CD4-positive, alpha-beta T cell (primary cell): Measurements from ENCODE around the gene ATP4A. TPM values are rescaled to one million over a fixed set of nuclear protein-coding genes. Genes with fewer than 3 reads are reported as not detected.

Experiments used
- ATAC-seq: fragments of 200-7000 bp; cut with Tn5 transposase; one replicate; pipeline ENCODE4 v1.10.0; 2022; ENCODE audit warnings: mild to moderate bottlenecking; ENCODE audit not compliant: poor library complexity
- CTCF ChIA-PET: fragments of 350-600 bp; sonication (Branson Sonifier 250); formaldehyde crosslinking; loops from one replicate; lab custom pipeline; 2021; ENCODE audit warnings: antibody characterized with exemption, inconsistent platforms; lab: Charles Lee
- POLR2A ChIA-PET: fragments of 350-600 bp; sonication (Branson Sonifier 250); formaldehyde crosslinking; loops from one replicate; lab custom pipeline; 2021; ENCODE audit warnings: antibody characterized with exemption, inconsistent platforms; lab: Charles Lee
- DNase-seq, 14 experiments: peaks; one replicate each; pipeline ENCODE4 v3.0.0-alpha.2; 2013 to 2020; ENCODE audit warnings: mixed read lengths in 2 of 14
- H3K27ac ChIP-seq, 2 donors: one replicate each; pipeline versions ENCODE4 v1.5.1 to v1.7.0; 2013; ENCODE audit warnings: low read length in 2 of 2, low read depth in 1 of 2, mild to moderate bottlenecking in 1 of 2
- H3K27me3 ChIP-seq, 2 experiments: 1 replicate in 1 of 2; 2 replicates in 1 of 2; pipeline versions ENCODE4 v1.6.1 to v1.7.0; 2013; ENCODE audit warnings: low read length in 2 of 2, control low read depth in 1 of 2, mild to moderate bottlenecking in 1 of 2, moderate library complexity in 1 of 2; ENCODE audit not compliant: insufficient read depth in 2 of 2, control insufficient read depth in 1 of 2
- H3K36me3 ChIP-seq: one replicate; pipeline ENCODE4 v1.6.1; 2013; ENCODE audit warnings: low read length, control low read depth; ENCODE audit not compliant: insufficient read depth
- H3K4me1 ChIP-seq: one replicate; pipeline ENCODE4 v1.6.1; 2013; ENCODE audit warnings: low read length, control low read depth; ENCODE audit not compliant: insufficient read depth
- H3K4me3 ChIP-seq: one replicate; pipeline ENCODE4 v1.5.1; 2013; ENCODE audit warnings: mild to moderate bottlenecking, low read length, moderate library complexity
- H3K9me3 ChIP-seq, 2 experiments: 1 replicate in 1 of 2; 2 replicates in 1 of 2; pipeline versions ENCODE4 v1.6.1 to v1.7.0; 2013; ENCODE audit warnings: low read length in 2 of 2, mild to moderate bottlenecking in 2 of 2, control low read depth in 1 of 2, moderate library complexity in 1 of 2; ENCODE audit not compliant: control insufficient read depth in 1 of 2, insufficient read depth in 1 of 2
- H3K27ac Mint-ChIP-seq: one replicate; pipeline ENCODE4 v1.8.0; 2020; ENCODE audit warnings: mixed read lengths
- H3K27me3 Mint-ChIP-seq: one replicate; pipeline ENCODE4 v1.8.0; 2021; ENCODE audit warnings: mixed read lengths
- H3K36me3 Mint-ChIP-seq: one replicate; pipeline ENCODE4 v1.8.0; 2021; ENCODE audit warnings: low read depth, mixed read lengths
- H3K4me1 Mint-ChIP-seq: one replicate; pipeline ENCODE4 v1.8.0; 2021; ENCODE audit warnings: low read depth, mixed read lengths
- H3K4me3 Mint-ChIP-seq: one replicate; pipeline ENCODE4 v1.8.0; 2020; ENCODE audit warnings: mild to moderate bottlenecking, mixed read lengths
- H3K9me3 Mint-ChIP-seq: one replicate; pipeline ENCODE4 v1.8.0; 2020; ENCODE audit warnings: mixed read lengths
- intact Hi-C, 2 experiments: fragments of 100-400 bp; cut with DNase I in 1 of 2; cut with micrococcal nuclease in 1 of 2; formaldehyde crosslinking; loops; one replicate each; pipeline versions ENCODE4 v1.15.1 to v1.9.0; 2023 to 2025; cut with DNase I, micrococcal nuclease
- total RNA-seq, 174 experiments: library from RNA in 2 of 174; stranded (reverse) in 2 of 174; gene quantifications; one replicate each; pipeline ENCODE4 v1.2.3 and lab custom pipeline; 2021 to 2026
- TF ChIP-seq, protein P1 (sequence below): fragments of 200-600 bp; IDR thresholded peaks from one replicate; pipeline ENCODE4 v1.8.0; 2022; ENCODE audit warnings: antibody characterized with exemption, mild to moderate bottlenecking

ATP4A gene
- total RNA-seq, 2 experiments from 2014 or later: not detected

DNA sequence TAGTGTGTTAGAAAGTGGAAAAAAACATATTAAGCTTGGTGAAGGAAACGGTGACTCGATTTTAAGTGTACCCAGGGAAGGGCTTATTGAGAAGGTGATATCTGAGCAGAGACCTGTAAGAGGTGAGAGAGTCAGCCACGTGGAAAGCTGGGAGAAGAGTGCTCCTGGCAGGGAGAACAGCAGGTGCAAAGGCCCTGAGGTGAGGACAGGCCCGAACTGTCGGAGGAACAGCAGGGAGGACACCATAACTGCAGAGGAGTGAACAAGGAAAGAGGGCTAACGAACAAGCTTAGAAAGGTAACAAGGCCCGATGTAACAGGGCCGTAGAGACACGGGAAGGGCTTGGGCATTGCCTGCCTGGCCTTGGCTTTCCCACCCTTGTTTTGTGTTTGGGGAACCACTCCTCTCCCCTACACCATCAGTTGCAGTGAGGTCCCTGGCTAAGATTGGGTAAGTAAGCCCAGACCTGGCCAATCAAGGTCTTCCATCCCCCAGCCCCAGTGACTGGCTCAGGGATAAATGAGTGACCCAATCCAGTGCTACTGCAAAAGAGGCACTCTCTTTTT, 7.3 kb downstream of the ATP4A start:
- Histone ChIP-seq H3K4me3 (no peak overlapping the region), H3K27ac (no peak overlapping the region), H3K36me3 (no peaks in the 10 kb centered on the region), H3K4me1 (peaks cover 17% of the 10 kb centered on the region), H3K27me3 (peaks cover 15% of the 10 kb centered on the region in 2 experiments), H3K9me3 (peaks cover 0 to 9% of the 10 kb centered on the region in 2 experiments)
- H3K27ac Mint-ChIP-seq: no peak overlapping the region
- peaks cover 40% of the 10 kb centered on the region for H3K27me3 Mint-ChIP-seq
- CTCF ChIA-PET: no interaction called here
- H3K4me3 Mint-ChIP-seq: peak overlapping the region; percentile 9
- DNase-seq (peak in 1 of 14 experiments; percentile 6), ATAC-seq (no peak)
- intact Hi-C loops: no loop called here
- POLR2A ChIA-PET: no interaction called here
- H3K9me3 Mint-ChIP-seq: no peaks in the 10 kb centered on the region
- H3K36me3 Mint-ChIP-seq: no peaks in the 10 kb centered on the region
- peaks cover 15% of the 10 kb centered on the region for H3K4me1 Mint-ChIP-seq
- TF ChIP-seq, protein P1, sequence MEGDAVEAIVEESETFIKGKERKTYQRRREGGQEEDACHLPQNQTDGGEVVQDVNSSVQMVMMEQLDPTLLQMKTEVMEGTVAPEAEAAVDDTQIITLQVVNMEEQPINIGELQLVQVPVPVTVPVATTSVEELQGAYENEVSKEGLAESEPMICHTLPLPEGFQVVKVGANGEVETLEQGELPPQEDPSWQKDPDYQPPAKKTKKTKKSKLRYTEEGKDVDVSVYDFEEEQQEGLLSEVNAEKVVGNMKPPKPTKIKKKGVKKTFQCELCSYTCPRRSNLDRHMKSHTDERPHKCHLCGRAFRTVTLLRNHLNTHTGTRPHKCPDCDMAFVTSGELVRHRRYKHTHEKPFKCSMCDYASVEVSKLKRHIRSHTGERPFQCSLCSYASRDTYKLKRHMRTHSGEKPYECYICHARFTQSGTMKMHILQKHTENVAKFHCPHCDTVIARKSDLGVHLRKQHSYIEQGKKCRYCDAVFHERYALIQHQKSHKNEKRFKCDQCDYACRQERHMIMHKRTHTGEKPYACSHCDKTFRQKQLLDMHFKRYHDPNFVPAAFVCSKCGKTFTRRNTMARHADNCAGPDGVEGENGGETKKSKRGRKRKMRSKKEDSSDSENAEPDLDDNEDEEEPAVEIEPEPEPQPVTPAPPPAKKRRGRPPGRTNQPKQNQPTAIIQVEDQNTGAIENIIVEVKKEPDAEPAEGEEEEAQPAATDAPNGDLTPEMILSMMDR: no peak

- TF ChIP-seq, protein P1: no peak
- peaks cover 4% of the 10 kb centered on the region for H3K36me3 Mint-ChIP-seq
- peaks cover 0 to 9% of the 10 kb centered on the region in 2 experiments for H3K9me3 ChIP-seq
- no peak overlapping the region for H3K4me3 Mint-ChIP-seq
- H3K27ac ChIP-seq: no peak overlapping the region
- no peak overlapping the region for H3K4me3 ChIP-seq
- H3K4me1 Mint-ChIP-seq: peaks cover 15% of the 10 kb centered on the region
- DNase-seq (peak in 1 of 14 experiments; percentile 17), ATAC-seq (no peak)
- H3K27me3 Mint-ChIP-seq: peaks cover 34% of the 10 kb centered on the region
- ChIA-PET POLR2A (no interaction called here), CTCF (no interaction called here)
- intact Hi-C loops: no loop called here
- peaks cover 11 to 15% of the 10 kb centered on the region in 2 experiments for H3K27me3 ChIP-seq
- H3K36me3 ChIP-seq: no peaks in the 10 kb centered on the region
- peaks cover 17% of the 10 kb centered on the region for H3K4me1 ChIP-seq
- no peaks in the 10 kb centered on the region for H3K9me3 Mint-ChIP-seq
- H3K27ac Mint-ChIP-seq: no peak overlapping the region
Observed at GRCh38 chr19:35555301-35556005, 8.0 kb downstream of the ATP4A start.

DNA sequence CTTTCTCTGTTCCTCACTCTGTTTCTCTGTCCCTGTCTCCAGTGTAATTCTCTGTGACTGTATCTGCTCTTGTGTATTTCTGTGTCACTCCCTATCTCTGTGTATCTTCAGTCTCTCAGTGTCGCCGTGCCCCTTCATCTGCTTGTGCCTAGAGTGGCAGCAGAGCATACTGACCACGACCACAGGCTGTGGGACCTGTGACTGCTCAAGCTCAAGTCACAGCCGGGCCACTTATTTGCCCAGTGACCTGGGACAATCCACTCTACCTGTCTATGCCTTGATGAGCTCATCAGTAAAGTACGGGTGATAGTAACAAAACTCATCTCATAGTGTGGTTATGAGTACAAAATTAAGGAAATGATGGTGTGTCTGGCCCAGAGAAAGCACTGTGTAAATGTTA, 9.4 kb downstream of the ATP4A start:
- intact Hi-C loops: no loop called here
- Histone ChIP-seq H3K27ac (no peak overlapping the region), H3K27me3 (peaks cover 7 to 11% of the 10 kb centered on the region in 2 experiments), H3K4me3 (no peak overlapping the region), H3K36me3 (peaks cover 2% of the 10 kb centered on the region), H3K9me3 (peaks cover 0 to 8% of the 10 kb centered on the region in 2 experiments), H3K4me1 (peaks cover 20% of the 10 kb centered on the region)
- peaks cover 20% of the 10 kb centered on the region for H3K27me3 Mint-ChIP-seq
- H3K36me3 Mint-ChIP-seq: peaks cover 8% of the 10 kb centered on the region
- ChIA-PET CTCF (no interaction called here), POLR2A (no interaction called here)
- no peaks in the 10 kb centered on the region for H3K9me3 Mint-ChIP-seq
- ATAC-seq (no peak), DNase-seq (no peak)
- no peak overlapping the region for H3K27ac Mint-ChIP-seq
- H3K4me1 Mint-ChIP-seq: peaks cover 13% of the 10 kb centered on the region
- H3K4me3 Mint-ChIP-seq: no peak overlapping the region
- TF ChIP-seq, protein P1: no peak
